Measurements from ENCODE around the gene CRYL1. TPM values are rescaled to one million over a fixed set of nuclear protein-coding genes. Genes with fewer than 3 reads are reported as not detected.

CRYL1 gene
- total and polyA plus RNA-seq, 2 of the 4 experiments (the other 2 are of a cell fraction) = 11.7 to 16.4 TPM

- WGBS, 2 experiments (ENCODE audit: extremely low coverage in 2 of 2, insufficient read length in 1 of 2) = 88% methylated on average over 8 of the region's 14 CpGs; no CpG with 5 or more reads in 1 of the 2 experiments
- no peak for ATAC-seq (ENCODE audit: low read depth)
- Histone ChIP-seq H3K36me3 (ENCODE audit: control insufficient read depth, insufficient read depth, low read length) (no peaks in the 10 kb centered on the region), H2AK9ac (replicated peaks; ENCODE audit: low read depth, low read length, poor library complexity) (no peak overlapping the region), H3K9ac (ENCODE audit: low read depth, low read length) (no peak overlapping the region), H3K79me1 (ENCODE audit: low read depth in 1 of 2, low read length in 2 of 2) (no peaks in the 10 kb centered on the region), H3K56ac (ENCODE audit: extremely low read depth, insufficient read depth, low read length) (no peak overlapping the region), H4K20me1 (ENCODE audit: insufficient read depth, low read length) (peaks cover 8% of the 10 kb centered on the region), H3K9me3 (ENCODE audit: control insufficient read depth, insufficient read depth, low read length) (no peaks in the 10 kb centered on the region), H3K18ac (ENCODE audit: low read depth, low read length) (no peak overlapping the region), H2AK5ac (ENCODE audit: low read depth, low read length) (0 out of 2 replicates have a peak overlapping the region, but pooled peaks have one; percentile 30), H3K4me1 (ENCODE audit: control insufficient read depth, insufficient read depth, low read length) (peaks cover 7% of the 10 kb centered on the region), H3K14ac (replicated peaks; ENCODE audit: low read depth, low read length) (no peak overlapping the region), H4K8ac (ENCODE audit: low read depth in 2 of 2, low read length in 2 of 2) (no peak overlapping the region), H2BK20ac (ENCODE audit: low read depth, low read length) (no peak overlapping the region), H2BK120ac (ENCODE audit: low read depth, low read length) (no peak overlapping the region), H3K4ac (ENCODE audit: low read depth, low read length) (no peak overlapping the region; the same call in 1 of the 2 replicates), H3K9me1 (ENCODE audit: insufficient read depth, low read length) (peaks cover 6% of the 10 kb centered on the region; the same call in 1 of the 2 replicates), H2AFZ (replicated peaks; ENCODE audit: low read length, poor library complexity) (no peak overlapping the region), H2BK5ac (ENCODE audit: low read depth, low read length, poor library complexity, severe bottlenecking) (no peak overlapping the region), H3K27me3 (ENCODE audit: control insufficient read depth, insufficient read depth, low read length) (peaks cover 9% of the 10 kb centered on the region), H3K23ac (ENCODE audit: low read depth, low read length) (no peak overlapping the region), H4K91ac (ENCODE audit: insufficient read depth, low read depth, low read length) (no peak overlapping the region), H3K27ac (ENCODE audit: insufficient read depth, low read length) (no peak overlapping the region), H3K4me3 (ENCODE audit: insufficient read depth, low read depth, low read length) (no peak overlapping the region), H4K5ac (ENCODE audit: low read depth, low read length) (no peak overlapping the region), H3K4me2 (ENCODE audit: low read depth, low read length) (no peak overlapping the region), H2BK15ac (ENCODE audit: low read depth, low read length) (no peak overlapping the region)
- no TSS peak for BruUV-seq (replicated peaks)
- DNase-seq = no peak
- dilution Hi-C loops (cut with HindIII; ENCODE audit: low sequenced_read_pairs, unreplicated experiment) = no loop called here
- intact Hi-C loops (cut with micrococcal nuclease) = no loop called here
- ChIA-PET CTCF (no interaction called here), POLR2A (ENCODE audit: unreplicated experiment) (interaction anchor here (0.6 kb wide), 1 partner anchor 45 kb away, joined by 8 read pairs; no protein-coding TSS in a partner anchor)
- in situ Hi-C loops (cut with MboI; ENCODE audit: low sequenced_read_pairs) = no loop called here
- TF ChIP-seq RCOR1 (IDR thresholded peaks at IDR 0.05; ENCODE audit: insufficient replicate concordance, low read length) (no peak), RFX5 (IDR thresholded peaks at IDR 0.05; ENCODE audit: low read depth, low read length) (no peak), CTCF (conservative IDR thresholded peaks at IDR 0.05; ENCODE audit: low read depth, low read length) (no peak), USF2 (IDR thresholded peaks at IDR 0.05; ENCODE audit: low read depth, low read length) (no peak), POLR2A (IDR thresholded peaks at IDR 0.05; ENCODE audit: low read depth, low read length) (no peak)
These were observed 109.4 kb downstream of the CRYL1 start for GRCh38 chr13:20416223-20416745.
